CD4-positive, alpha-beta T cell treated with Interleukin-17A for 4 hours (primary cell): Measurements from ENCODE around the gene RAD51B.

Experiments used
- DNase-seq: peaks from one replicate; pipeline ENCODE4 v3.0.0-alpha.2; 2020; ENCODE audit warnings: mixed read lengths

The RAD51B gene

GRCh38 chr14:68521557-68521901, 702.0 kb downstream of the RAD51B start:
- no peak for DNase-seq

GRCh38 chr14:68521961-68522509, 702.5 kb downstream of the RAD51B start:
- no peak for DNase-seq

GRCh38 chr14:68522510-68523325, 703.1 kb downstream of the RAD51B start:
- DNase-seq: no peak

GRCh38 chr14:68523326-68523610, 703.7 kb downstream of the RAD51B start:
- DNase-seq: no peak

- DNase-seq: no peak
Measured at GRCh38 chr14:68523989-68524725, 704.6 kb downstream of the RAD51B start.

GRCh38 chr14:68525516-68525915, 705.9 kb downstream of the RAD51B start:
- no peak for DNase-seq

- no peak for DNase-seq
Measured at GRCh38 chr14:68526512-68527091, 707.0 kb downstream of the RAD51B start.

GRCh38 chr14:68527329-68527851, 707.8 kb downstream of the RAD51B start:
- no peak for DNase-seq

GRCh38 chr14:68528040-68528687, 708.6 kb downstream of the RAD51B start:
- no peak for DNase-seq

- DNase-seq: no peak
Measured at GRCh38 chr14:68530443-68530842, 710.9 kb downstream of the RAD51B start.

GRCh38 chr14:68532496-68532895, 712.9 kb downstream of the RAD51B start:
- DNase-seq: no peak

- no peak for DNase-seq
Measured at GRCh38 chr14:68534276-68534675, 714.7 kb downstream of the RAD51B start.

GRCh38 chr14:68535404-68536017, 715.9 kb downstream of the RAD51B start:
- no peak for DNase-seq

- no peak for DNase-seq
Measured at GRCh38 chr14:68536018-68536410, 716.4 kb downstream of the RAD51B start.

GRCh38 chr14:68538639-68539038, 719.1 kb downstream of the RAD51B start:
- DNase-seq: no peak

- DNase-seq: no peak
Measured at GRCh38 chr14:68539241-68539737, 719.7 kb downstream of the RAD51B start.

GRCh38 chr14:68539789-68540188, 720.2 kb downstream of the RAD51B start:
- no peak for DNase-seq

- DNase-seq: no peak
Measured at GRCh38 chr14:68541178-68541896, 721.8 kb downstream of the RAD51B start.

GRCh38 chr14:68542346-68542745, 722.8 kb downstream of the RAD51B start:
- no peak for DNase-seq

- DNase-seq: no peak
Measured at GRCh38 chr14:68543516-68543915, 723.9 kb downstream of the RAD51B start.

GRCh38 chr14:68544081-68544892, 724.7 kb downstream of the RAD51B start:
- DNase-seq: no peak
